H1 (cell line): Measurements from ENCODE around the gene PAOX. TPM values are rescaled to one million over a fixed set of nuclear protein-coding genes. Genes with fewer than 3 reads are reported as not detected.

Experiments
- CTCF ChIA-PET: fragments of 300-600 bp; sonication (Branson Sonifier 250); formaldehyde crosslinking; loops from one replicate; lab custom pipeline; 2021; ENCODE audit not compliant: partially characterized antibody; lab: Charles Lee
- POLR2A ChIA-PET: fragments of 300-600 bp; sonication (Branson Sonifier 250); formaldehyde crosslinking; loops from one replicate; lab custom pipeline; 2021; ENCODE audit warnings: inconsistent platforms; ENCODE audit not compliant: partially characterized antibody; lab: Charles Lee
- DNase-seq, 2 experiments: peaks; one replicate each; pipeline versions ENCODE4 v3.0.0 to v3.0.0-alpha.2; 2010 to 2022; ENCODE audit warnings: low spot score in 2 of 2, low read depth in 1 of 2, mixed read lengths in 1 of 2
- FAIRE-seq: peaks from 2 replicates; lab custom pipeline; 2011; peaks lifted over from hg19 to GRCh38; lab: Jason Lieb, UNC
- H2AFZ ChIP-seq: 2 replicates; pipeline ENCODE4 v1.8.1; 2012; ENCODE audit warnings: low read length, inconsistent platforms
- H2AK5ac ChIP-seq: 2 replicates; pipeline ENCODE4 v1.6.1; 2013; ENCODE audit warnings: low read depth, low read length
- H2BK120ac ChIP-seq: replicated peaks from 2 replicates; pipeline ENCODE3; 2013; ENCODE audit warnings: low read depth, low read length, inconsistent platforms
- H2BK12ac ChIP-seq: 2 replicates; pipeline ENCODE4 v1.6.1; 2013; ENCODE audit warnings: low read depth, low read length
- H2BK15ac ChIP-seq: 2 replicates; pipeline ENCODE4 v1.6.1; 2013; ENCODE audit warnings: low read length
- H2BK20ac ChIP-seq: 2 replicates; pipeline ENCODE4 v1.6.1; 2013; ENCODE audit warnings: low read length
- H2BK5ac ChIP-seq: 2 replicates; pipeline ENCODE4 v1.6.1; 2013; ENCODE audit warnings: low read depth, low read length
- H3K14ac ChIP-seq: 2 replicates; pipeline ENCODE4 v1.6.1; 2013; ENCODE audit warnings: inconsistent platforms; ENCODE audit not compliant: insufficient read length
- H3K18ac ChIP-seq: 2 replicates; pipeline ENCODE4 v1.6.1; 2013; ENCODE audit warnings: low read length; ENCODE audit errors: extremely low read depth
- H3K23ac ChIP-seq: 2 replicates; pipeline ENCODE4 v1.6.1; 2013; ENCODE audit warnings: inconsistent platforms; ENCODE audit not compliant: insufficient read length
- H3K23me2 ChIP-seq: 2 replicates; pipeline ENCODE4 v1.6.1; 2013; ENCODE audit warnings: low read depth, low read length
- H3K27ac ChIP-seq: 2 replicates; pipeline ENCODE4 v1.6.1; 2011; ENCODE audit warnings: low read depth, low read length, inconsistent platforms
- H3K27me3 ChIP-seq, 4 experiments: replicated peaks in 1 of 4; 1 replicate in 1 of 4; 2 replicates in 3 of 4; pipeline versions ENCODE4 v1.6.1 to v1.8.1; 2011 to 2013; ENCODE audit warnings: low read length in 3 of 4, mild to moderate bottlenecking in 3 of 4, inconsistent platforms in 2 of 4, mixed read lengths in 2 of 4, moderate library complexity in 1 of 4; ENCODE audit not compliant: control insufficient read depth in 3 of 4, insufficient read depth in 3 of 4; ENCODE audit errors: extremely low read depth in 1 of 4
- H3K36me3 ChIP-seq, 4 experiments: 2 replicates each; pipeline versions ENCODE4 v1.6.1 to v1.8.1; 2011 to 2013; ENCODE audit warnings: mild to moderate bottlenecking in 4 of 4, low read length in 3 of 4, moderate library complexity in 2 of 4, control low read depth in 1 of 4, inconsistent platforms in 1 of 4; ENCODE audit not compliant: insufficient read depth in 4 of 4, control insufficient read depth in 2 of 4
- H3K4ac ChIP-seq: replicated peaks from 2 replicates; pipeline ENCODE3; 2013; ENCODE audit warnings: low read length, low read depth, mixed read lengths, inconsistent platforms; ENCODE audit not compliant: insufficient read length
- H3K4me1 ChIP-seq, 4 experiments: replicated peaks in 1 of 4; 1 replicate in 1 of 4; 2 replicates in 3 of 4; pipeline versions ENCODE4 v1.6.1 to v1.8.1; 2011 to 2013; ENCODE audit warnings: low read length in 3 of 4, inconsistent platforms in 2 of 4, mixed read lengths in 1 of 4; ENCODE audit not compliant: insufficient read depth in 4 of 4, control insufficient read depth in 3 of 4
- H3K4me2 ChIP-seq, 2 experiments: 2 replicates each; pipeline versions ENCODE4 v1.6.1 to v1.8.1; 2011 to 2013; ENCODE audit warnings: low read depth in 2 of 2, low read length in 2 of 2, control low read depth in 1 of 2, inconsistent platforms in 1 of 2, mild to moderate bottlenecking in 1 of 2; ENCODE audit not compliant: insufficient read depth in 1 of 2
- H3K4me3 ChIP-seq, 4 experiments: fragments of 200-600, 300-600 bp in 1 of 4; sonication (generic), shearing (Covaris generic), sonication (Bioruptor Twin) in 1 of 4; 2 replicates each; pipeline versions ENCODE4 v1.5.1 to v1.8.1; 2011 to 2016; ENCODE audit warnings: low read length in 4 of 4, low read depth in 3 of 4, control low read depth in 2 of 4, inconsistent platforms in 2 of 4, mild to moderate bottlenecking in 2 of 4, mixed read lengths in 1 of 4, moderate library complexity in 1 of 4; ENCODE audit not compliant: insufficient read depth in 2 of 4; ENCODE audit errors: extremely low read depth in 1 of 4
- H3K56ac ChIP-seq: replicated peaks from 2 replicates; pipeline ENCODE3; 2013; ENCODE audit warnings: low read depth, mild to moderate bottlenecking, mixed read lengths, low read length, inconsistent platforms; ENCODE audit not compliant: insufficient read length
- H3K79me1 ChIP-seq: 2 replicates; pipeline ENCODE4 v1.6.1; 2013; ENCODE audit warnings: low read depth, low read length, control low read depth
- H3K79me2 ChIP-seq, 2 experiments: 2 replicates each; pipeline versions ENCODE4 v1.6.1 to v1.8.1; 2012 to 2013; ENCODE audit warnings: low read length in 2 of 2, mild to moderate bottlenecking in 2 of 2, inconsistent platforms in 1 of 2; ENCODE audit not compliant: insufficient read depth in 2 of 2, control insufficient read depth in 1 of 2
- H3K9ac ChIP-seq, 4 experiments: replicated peaks in 1 of 4; 1 replicate in 1 of 4; 2 replicates in 3 of 4; pipeline versions ENCODE4 v1.6.1 to v1.8.1; 2011 to 2013; ENCODE audit warnings: low read depth in 3 of 4, low read length in 3 of 4, control low read depth in 2 of 4, mild to moderate bottlenecking in 2 of 4, moderate library complexity in 2 of 4, inconsistent platforms in 1 of 4; ENCODE audit errors: extremely low read depth in 1 of 4
- H3K9me3 ChIP-seq, 2 experiments: 2 replicates each; pipeline versions ENCODE4 v1.6.1 to v1.8.1; 2012 to 2013; ENCODE audit warnings: mild to moderate bottlenecking in 2 of 2, moderate library complexity in 2 of 2, control low read depth in 1 of 2, inconsistent platforms in 1 of 2, low read depth in 1 of 2, low read length in 1 of 2, mixed read lengths in 1 of 2; ENCODE audit not compliant: insufficient read depth in 2 of 2
- H4K20me1 ChIP-seq, 2 experiments: replicated peaks in 1 of 2; 2 replicates each; pipeline versions ENCODE3 to v1.8.1; 2011 to 2013; ENCODE audit warnings: inconsistent platforms in 2 of 2, low read length in 2 of 2, mild to moderate bottlenecking in 1 of 2; ENCODE audit not compliant: insufficient read depth in 2 of 2, control insufficient read depth in 1 of 2
- H4K5ac ChIP-seq: 2 replicates; pipeline ENCODE4 v1.6.1; 2013; ENCODE audit warnings: low read length, low read depth, mixed read lengths, inconsistent platforms; ENCODE audit not compliant: insufficient read length
- H4K8ac ChIP-seq: 2 replicates; pipeline ENCODE4 v1.8.0; 2013; ENCODE audit warnings: mild to moderate bottlenecking, moderate library complexity, low read length, inconsistent platforms; ENCODE audit not compliant: insufficient read depth; ENCODE audit errors: extremely low read depth
- H4K91ac ChIP-seq: replicated peaks from 2 replicates; pipeline ENCODE3; 2013; ENCODE audit warnings: low read length, mixed read lengths, inconsistent platforms; ENCODE audit not compliant: insufficient read length
- BCL11A ChIP-seq, 2 experiments: IDR thresholded peaks; one replicate each; pipeline ENCODE4 v1.6.1; 2011; ENCODE audit warnings: low read depth in 2 of 2, low read length in 2 of 2, mild to moderate bottlenecking in 2 of 2
- WGBS, 2 experiments: shearing (Covaris generic) in 1 of 2; methylation state at CpG; one replicate each; pipeline versions ENCODE4 v1.1.6 to v1.1.7; 2013 to 2015; ENCODE audit warnings: low lambda C conversion rate in 2 of 2, mixed read lengths in 2 of 2, inconsistent platforms in 1 of 2, low coverage in 1 of 2, missing lambda C conversion rate in 1 of 2; ENCODE audit not compliant: insufficient replicate concordance in 2 of 2, insufficient coverage in 1 of 2, insufficient read length in 1 of 2; ENCODE audit errors: extremely low coverage in 1 of 2, missing lambda C conversion rate in 1 of 2; 5-methylcytosine and 5-hydroxymethylcytosine counted together
- polyA plus RNA-seq, 7 experiments: library from polyadenylated mRNA; depleted of rRNA in 3 of 7; stranded (reverse) in 5 of 7; unstranded in 2 of 7; fragments of >200 nt in 5 of 7; fragments of 200-250 nt in 2 of 7; gene quantifications; 1 replicate in 5 of 7; 2 replicates in 1 of 7; 4 replicates in 1 of 7; pipeline versions ENCODE4 v1.2.1 to v1.2.3, GENCODE V29; 2011 to 2013; ENCODE audit warnings: missing spikeins in 2 of 7, mixed read lengths in 2 of 7
- total RNA-seq: library from RNA; stranded (reverse); fragmentation: NEBNext Ultra II Directional; extraction: Animal tissue kit (Norgen Biotek cat#: 25700); gene quantifications from 2 replicates; pipeline ENCODE4 v1.2.1, GENCODE V29; 2021

Gene PAOX
- total and polyA plus RNA-seq, 2 of the 8 experiments (the other 6 are each of a cell fraction or from before 2014, with no cell fraction given): 3.7 to 4.3 TPM

GRCh38 chr10:133362846-133363245 is 16.2 kb upstream of the PAOX start:
- Histone ChIP-seq H2BK120ac (no peak overlapping the region), H2AFZ (no peak overlapping the region), H3K23me2 (no peaks in the 10 kb centered on the region; the same call in 1 of the 2 replicates), H2BK5ac (no peak overlapping the region), H3K23ac (no peak overlapping the region), H3K18ac (no peak overlapping the region), H3K9me3 (no peaks in the 10 kb centered on the region), H4K8ac (no peak overlapping the region; the same call in 1 of the 2 replicates), H3K27me3 (peaks cover 0 to 19% (median 7%) of the 10 kb centered on the region in 4 experiments; a peak in 5 of 7 replicates), H4K91ac (no peak overlapping the region), H4K5ac (no peak overlapping the region), H3K14ac (no peak overlapping the region), H3K36me3 (peaks cover 13 to 39% (median 32%) of the 10 kb centered on the region in 4 experiments), H3K4me1 (no peaks in the 10 kb centered on the region), H3K27ac (no peak overlapping the region), H3K79me1 (no peaks in the 10 kb centered on the region), H2BK15ac (no peak overlapping the region), H2BK12ac (no peak overlapping the region), H3K4me2 (no peak overlapping the region), H3K4me3 (no peak overlapping the region), H2AK5ac (no peak overlapping the region), H3K4ac (no peak overlapping the region), H3K56ac (no peak overlapping the region), H3K9ac (no peak overlapping the region), H4K20me1 (peaks cover 4 to 5% of the 10 kb centered on the region in 2 experiments), H3K79me2 (no peaks in the 10 kb centered on the region), H2BK20ac (no peak overlapping the region)
- no peak for FAIRE-seq
- WGBS, 2 experiments: 94% methylated on average over 13 of the region's 13 CpGs; no CpG with 5 or more reads in 1 of the 2 experiments
- ChIA-PET CTCF (interaction anchor here (0.9 to 1.9 kb wide), 4 partner anchors 9 to 49 kb away, joined by 4 to 6 read pairs (median 4); no protein-coding TSS in a partner anchor), POLR2A (interaction anchor here (1.1 to 3.0 kb wide), 2 partner anchors 16 to 19 kb away, joined by 3 to 9 read pairs; partner anchors contain the start of gene PRAP1)
- no peak for DNase-seq
- TF ChIP-seq BCL11A (IDR thresholded peaks at IDR 0.05; ENCODE audit: low read depth in 2 of 2, low read length in 2 of 2): no peak
